IMR-90 (cell line): ENCODE measurements around the gene PRKAR1B. TPM values are rescaled to one million over a fixed set of nuclear protein-coding genes. Genes with fewer than 3 reads are reported as not detected.

Experiments used
- ATAC-seq: fragments of 200-7000 bp; cut with Tn5 transposase; 2 replicates; pipeline ENCODE4 v1.9.1; 2020; ENCODE audit warnings: low read depth, mild to moderate bottlenecking, moderate library complexity
- BruUV-seq: library from RNA; stranded (reverse); fragments of 400-500 nt; replicated peaks from 2 replicates; lab custom pipeline; 2021; lab: Mats Ljungman, UMichigan
- CTCF ChIA-PET: fragments of 300-600 bp; formaldehyde crosslinking; extraction: SDS; loops from one replicate; lab custom pipeline; 2021; ENCODE audit warnings: antibody characterized with exemption; lab: Yijun Ruan, JAX
- POLR2A ChIA-PET: fragments of 300-600 bp; sonication (Branson Sonifier 250); formaldehyde crosslinking; loops from one replicate; lab custom pipeline; 2022; ENCODE audit warnings: antibody characterized with exemption; ENCODE audit not compliant: unreplicated experiment; lab: Charles Lee
- DNase-seq: peaks from one replicate; pipeline ENCODE4 v3.0.0; 2013
- H2AFZ ChIP-seq: replicated peaks from 2 replicates; pipeline ENCODE3; 2013; ENCODE audit warnings: low read length, mild to moderate bottlenecking; ENCODE audit not compliant: poor library complexity
- H2AK5ac ChIP-seq: 2 replicates; pipeline ENCODE4 v1.6.1; 2013; ENCODE audit warnings: low read depth, low read length, inconsistent platforms
- H2AK9ac ChIP-seq: replicated peaks from 2 replicates; pipeline ENCODE3; 2013; ENCODE audit warnings: mild to moderate bottlenecking, low read depth, low read length, moderate library complexity; ENCODE audit not compliant: poor library complexity
- H2BK120ac ChIP-seq: 2 replicates; pipeline ENCODE4 v1.6.1; 2013; ENCODE audit warnings: low read depth, low read length, inconsistent platforms
- H2BK15ac ChIP-seq: 3 replicates; pipeline ENCODE4 v1.6.1; 2013; ENCODE audit warnings: low read depth, low read length, inconsistent platforms
- H2BK20ac ChIP-seq: 2 replicates; pipeline ENCODE4 v1.6.1; 2013; ENCODE audit warnings: low read depth, mild to moderate bottlenecking, inconsistent platforms, low read length, moderate library complexity
- H2BK5ac ChIP-seq: 2 replicates; pipeline ENCODE4 v1.6.1; 2013; ENCODE audit warnings: mild to moderate bottlenecking, low read depth, low read length, inconsistent platforms; ENCODE audit not compliant: poor library complexity, severe bottlenecking
- H3K14ac ChIP-seq: replicated peaks from 2 replicates; pipeline ENCODE4 v1.6.1; 2013; ENCODE audit warnings: low read depth, low read length, inconsistent platforms
- H3K18ac ChIP-seq: 2 replicates; pipeline ENCODE4 v1.6.1; 2013; ENCODE audit warnings: low read depth, low read length, control low read depth
- H3K23ac ChIP-seq: 2 replicates; pipeline ENCODE4 v1.6.1; 2013; ENCODE audit warnings: low read depth, low read length, inconsistent platforms
- H3K27ac ChIP-seq: 2 replicates; pipeline ENCODE4 v1.5.1; 2013; ENCODE audit warnings: mild to moderate bottlenecking, control low read depth, low read length; ENCODE audit not compliant: insufficient read depth
- H3K27me3 ChIP-seq: 2 replicates; pipeline ENCODE4 v1.6.1; 2013; ENCODE audit warnings: low read length; ENCODE audit not compliant: control insufficient read depth, insufficient read depth
- H3K36me3 ChIP-seq: 2 replicates; pipeline ENCODE4 v1.6.1; 2013; ENCODE audit warnings: low read length, mixed read lengths; ENCODE audit not compliant: control insufficient read depth, insufficient read depth
- H3K4ac ChIP-seq: 2 replicates; pipeline ENCODE4 v1.6.1; 2013; ENCODE audit warnings: low read depth, low read length, inconsistent platforms
- H3K4me1 ChIP-seq: 2 replicates; pipeline ENCODE4 v1.6.1; 2013; ENCODE audit warnings: low read length, mixed read lengths; ENCODE audit not compliant: control insufficient read depth, insufficient read depth
- H3K4me2 ChIP-seq: 2 replicates; pipeline ENCODE4 v1.6.1; 2013; ENCODE audit warnings: low read depth, mild to moderate bottlenecking, control low read depth, low read length, moderate library complexity
- H3K4me3 ChIP-seq: 2 replicates; pipeline ENCODE4 v1.5.1; 2013; ENCODE audit warnings: low read depth, mild to moderate bottlenecking, control low read depth, low read length, moderate library complexity; ENCODE audit not compliant: insufficient read depth
- H3K56ac ChIP-seq: 2 replicates; pipeline ENCODE4 v1.6.1; 2013; ENCODE audit warnings: low read length, inconsistent platforms; ENCODE audit not compliant: insufficient read depth; ENCODE audit errors: extremely low read depth
- H3K79me1 ChIP-seq, 2 experiments: 2 replicates each; pipeline ENCODE4 v1.6.1; 2013; ENCODE audit warnings: low read length in 2 of 2, inconsistent platforms in 1 of 2, low read depth in 1 of 2
- H3K9ac ChIP-seq: 2 replicates; pipeline ENCODE4 v1.6.1; 2013; ENCODE audit warnings: low read depth, low read length, control low read depth
- H3K9me1 ChIP-seq: 2 replicates; pipeline ENCODE4 v1.6.1; 2013; ENCODE audit warnings: low read length, inconsistent platforms; ENCODE audit not compliant: insufficient read depth
- H3K9me3 ChIP-seq: 2 replicates; pipeline ENCODE4 v1.6.1; 2013; ENCODE audit warnings: low read length; ENCODE audit not compliant: control insufficient read depth, insufficient read depth
- H4K20me1 ChIP-seq: 2 replicates; pipeline ENCODE4 v1.6.1; 2013; ENCODE audit warnings: low read length, inconsistent platforms; ENCODE audit not compliant: insufficient read depth
- H4K5ac ChIP-seq: 2 replicates; pipeline ENCODE4 v1.6.1; 2013; ENCODE audit warnings: mild to moderate bottlenecking, low read depth, low read length, control low read depth
- H4K8ac ChIP-seq, 2 experiments: 2 replicates each; pipeline ENCODE4 v1.6.1; 2013; ENCODE audit warnings: low read depth in 2 of 2, low read length in 2 of 2, control low read depth in 1 of 2, inconsistent platforms in 1 of 2
- H4K91ac ChIP-seq: 2 replicates; pipeline ENCODE4 v1.6.1; 2013; ENCODE audit warnings: low read depth, low read length, inconsistent platforms; ENCODE audit not compliant: insufficient read depth
- BHLHE40 ChIP-seq: fragments of 150-350 bp; IDR thresholded peaks from 2 replicates; pipeline ENCODE4 v1.6.1; 2016; ENCODE audit warnings: mild to moderate bottlenecking, low read depth, low read length
- CEBPB ChIP-seq: IDR thresholded peaks from 2 replicates; pipeline ENCODE4 v1.6.1; 2012; ENCODE audit warnings: low read depth, low read length, improper control_type of control experiment
- CHD1 ChIP-seq: IDR thresholded peaks from 2 replicates; pipeline ENCODE4 v1.6.1; 2012; ENCODE audit warnings: low read depth, low read length, improper control_type of control experiment
- CTCF ChIP-seq: conservative IDR thresholded peaks from 2 replicates; pipeline ENCODE4 v1.5.1; 2012; ENCODE audit warnings: mild to moderate bottlenecking, low read depth, low read length, improper control_type of control experiment
- ELK1 ChIP-seq: fragments of 150-350 bp; IDR thresholded peaks from 2 replicates; pipeline ENCODE4 v1.6.1; 2016; ENCODE audit warnings: low read depth, mild to moderate bottlenecking, low read length, moderate library complexity, borderline replicate concordance
- FOS ChIP-seq: fragments of 150-350 bp; IDR thresholded peaks from 2 replicates; pipeline ENCODE4 v1.6.1; 2016; ENCODE audit warnings: low read depth, low read length
- MAFK ChIP-seq: IDR thresholded peaks from 2 replicates; pipeline ENCODE4 v1.6.1; 2012; ENCODE audit warnings: low read depth, low read length, improper control_type of control experiment
- MAZ ChIP-seq: IDR thresholded peaks from 2 replicates; pipeline ENCODE4 v1.6.1; 2012; ENCODE audit warnings: low read depth, mild to moderate bottlenecking, low read length, improper control_type of control experiment, moderate library complexity, borderline replicate concordance
- MXI1 ChIP-seq: IDR thresholded peaks from 2 replicates; pipeline ENCODE4 v1.6.1; 2012; ENCODE audit warnings: low read depth, mild to moderate bottlenecking, low read length, moderate library complexity, borderline replicate concordance
- NFE2L2 ChIP-seq: fragments of 150-350 bp; IDR thresholded peaks from 2 replicates; pipeline ENCODE4 v1.6.1; 2016; ENCODE audit warnings: low read depth, mild to moderate bottlenecking, low read length
- POLR2A ChIP-seq: IDR thresholded peaks from 2 replicates; pipeline ENCODE4 v1.6.1; 2012; ENCODE audit warnings: mild to moderate bottlenecking, low read depth, low read length
- RAD21 ChIP-seq: IDR thresholded peaks from 2 replicates; pipeline ENCODE4 v1.6.1; 2012; ENCODE audit warnings: low read length, improper control_type of control experiment
- RCOR1 ChIP-seq: IDR thresholded peaks from 2 replicates; pipeline ENCODE4 v1.6.1; 2012; ENCODE audit warnings: mild to moderate bottlenecking, low read length, improper control_type of control experiment; ENCODE audit not compliant: insufficient replicate concordance
- RFX5 ChIP-seq: IDR thresholded peaks from 2 replicates; pipeline ENCODE4 v1.8.0; 2012; ENCODE audit warnings: low read depth, mild to moderate bottlenecking, low read length, moderate library complexity
- SMC3 ChIP-seq: fragments of 150-350 bp; IDR thresholded peaks from 2 replicates; pipeline ENCODE4 v1.6.1; 2016; ENCODE audit warnings: low read depth, mild to moderate bottlenecking, antibody characterized with exemption, low read length, moderate library complexity
- USF2 ChIP-seq: fragments of 150-350 bp; IDR thresholded peaks from 2 replicates; pipeline ENCODE4 v1.6.1; 2017; ENCODE audit warnings: mild to moderate bottlenecking, antibody characterized with exemption, low read length, low read depth
- WGBS, 2 experiments: methylation state at CpG; one replicate each; pipeline versions ENCODE4 v1.1.5 to v1.1.7; 2013; ENCODE audit warnings: missing lambda C conversion rate in 2 of 2; ENCODE audit not compliant: insufficient read length in 1 of 2; ENCODE audit errors: extremely low coverage in 2 of 2; 5-methylcytosine and 5-hydroxymethylcytosine counted together
- dilution Hi-C: fragments of 300-500 bp; cut with HindIII; formaldehyde crosslinking; loops from one replicate; pipeline ENCODE4 v1.14.3; 2018; ENCODE audit warnings: low sequenced_read_pairs; ENCODE audit not compliant: unreplicated experiment
- in situ Hi-C: fragments of 300-500 bp; cut with MboI; formaldehyde crosslinking; loops from 3 replicates; pipeline ENCODE4 v1.14.3; 2019; ENCODE audit warnings: low sequenced_read_pairs, inconsistent platforms, mixed read lengths
- intact Hi-C: fragments of 100-400 bp; cut with micrococcal nuclease; formaldehyde crosslinking; loops from 2 replicates; pipeline ENCODE4 v1.10.0; 2022
- polyA plus RNA-seq, 3 experiments: library from polyadenylated mRNA; depleted of rRNA; stranded (reverse); fragments of >200 nt; gene quantifications; 2 replicates each; pipeline ENCODE4 v1.2.3, GENCODE V29; 2012; ENCODE audit warnings: low replicate concordance in 1 of 3
- total RNA-seq: library from RNA; depleted of rRNA; stranded (reverse); fragments of >200 nt; gene quantifications from 2 replicates; pipeline ENCODE4 v1.2.3, GENCODE V29; 2012

The PRKAR1B gene
- total and polyA plus RNA-seq, 2 of the 4 experiments (the other 2 are of a cell fraction): 15.2 to 20.2 TPM

- intact Hi-C loops: no loop called here
- no peak overlapping the region for H2BK15ac ChIP-seq
- 85% methylated on average over 2 of the region's 4 CpGs; no CpG with 5 or more reads in 1 of the 2 experiments for WGBS, 2 experiments
- H3K56ac ChIP-seq: no peak overlapping the region
- no peak overlapping the region for H3K4ac ChIP-seq
- POLR2A ChIA-PET: no interaction called here
- in situ Hi-C loops: no loop called here
- no TSS peak for BruUV-seq
- peaks cover 4% of the 10 kb centered on the region; the same call in 1 of the 2 replicates for H3K9me1 ChIP-seq
- H3K14ac ChIP-seq: no peak overlapping the region
- H3K4me3 ChIP-seq: no peak overlapping the region
- H2BK5ac ChIP-seq: no peak overlapping the region
- H4K20me1 ChIP-seq: no peaks in the 10 kb centered on the region; the same call in 1 of the 2 replicates
- DNase-seq (no peak), ATAC-seq (no peak)
- H2BK20ac ChIP-seq: no peak overlapping the region
- TF ChIP-seq RCOR1 (no peak), BHLHE40 (no peak), USF2 (no peak), FOS (no peak), MAZ (no peak), ELK1 (no peak), RAD21 (no peak), CEBPB (no peak), CHD1 (no peak), POLR2A (no peak), CTCF (no peak), MXI1 (no peak), MAFK (no peak), NFE2L2 (no peak), RFX5 (no peak), SMC3 (no peak)
- H3K36me3 ChIP-seq: no peaks in the 10 kb centered on the region
- H2AK9ac ChIP-seq: no peak overlapping the region
- H4K91ac ChIP-seq: no peak overlapping the region
- H2AFZ ChIP-seq: no peak overlapping the region
- peaks cover 7% of the 10 kb centered on the region; the same call in 1 of the 2 replicates for H3K4me1 ChIP-seq
- H3K9me3 ChIP-seq: no peaks in the 10 kb centered on the region
- no peak overlapping the region for H3K27ac ChIP-seq
- no peak overlapping the region for H3K23ac ChIP-seq
- no peak overlapping the region for H4K5ac ChIP-seq
- CTCF ChIA-PET: no interaction called here
- no peak overlapping the region for H2BK120ac ChIP-seq
- H3K27me3 ChIP-seq: no peaks in the 10 kb centered on the region
- H3K4me2 ChIP-seq: no peak overlapping the region
- H3K9ac ChIP-seq: no peak overlapping the region
- dilution Hi-C loops: no loop called here
- H3K18ac ChIP-seq: no peak overlapping the region
- no peak overlapping the region for H2AK5ac ChIP-seq
- no peaks in the 10 kb centered on the region for H3K79me1 ChIP-seq
- H4K8ac ChIP-seq: no peak overlapping the region
These were observed 64.5 kb downstream of the PRKAR1B start for GRCh38 chr7:662576-662975.
